ENCODE results near the gene INTS11. TPM values are rescaled to one million over a fixed set of nuclear protein-coding genes. Genes with fewer than 3 reads are reported as not detected.

Gene INTS11
- total RNA-seq, 1 donor from 2014 or later = 151 TPM

GRCh38 chr1:1268284-1268682 is 56.2 kb downstream of the INTS11 start:
- Mint-ChIP-seq H3K27ac (no peak overlapping the region), H3K36me3 (ENCODE audit: low read depth) (peaks cover 41% of the 10 kb centered on the region), H3K4me3 (no peak overlapping the region), H3K27me3 (no peaks in the 10 kb centered on the region), H3K4me1 (peaks cover 36% of the 10 kb centered on the region), H3K9me3 (no peaks in the 10 kb centered on the region)
- no peak for TF ChIP-seq CTCF (IDR thresholded peaks at IDR 0.05)
- DNase-seq (no peak), ATAC-seq (ENCODE audit: low read depth) (no peak)
- POLR2A ChIA-PET = interaction anchor here (0.5 to 0.6 kb wide), 2 partner anchors 28 to 98 kb away, joined by 5 to 7 read pairs; no protein-coding TSS in a partner anchor
- intact Hi-C loops (cut with micrococcal nuclease) = no loop called here
- CTCF ChIA-PET = no interaction called here

- Mint-ChIP-seq H3K36me3 (ENCODE audit: low read depth) (peaks cover 45% of the 10 kb centered on the region), H3K4me3 (no peak overlapping the region), H3K27ac (no peak overlapping the region)
Measured at GRCh38 chr1:1267488-1268283, 56.8 kb downstream of the INTS11 start.

GRCh38 chr1:1264868-1265272 is 59.6 kb downstream of the INTS11 start:
- peaks cover 16% of the 10 kb centered on the region for H3K4me1 Mint-ChIP-seq
- H3K27me3 Mint-ChIP-seq = no peaks in the 10 kb centered on the region
- H3K27ac Mint-ChIP-seq = no peak overlapping the region
- H3K36me3 Mint-ChIP-seq (ENCODE audit: low read depth) = peaks cover 57% of the 10 kb centered on the region
- ChIA-PET CTCF (interaction anchor here (1.5 kb wide), 1 partner anchor 27 kb away, joined by 4 read pairs; no protein-coding TSS in a partner anchor), POLR2A (no interaction called here)
- DNase-seq (no peak), ATAC-seq (ENCODE audit: low read depth) (no peak)
- H3K9me3 Mint-ChIP-seq = no peaks in the 10 kb centered on the region
- intact Hi-C loops (cut with micrococcal nuclease) = no loop called here
- H3K4me3 Mint-ChIP-seq = no peak overlapping the region
- no peak for TF ChIP-seq CTCF (IDR thresholded peaks at IDR 0.05)

More at GRCh38 chr1:1267488-1268283, 56.8 kb downstream of the INTS11 start:
- DNase-seq = no peak
- no peaks in the 10 kb centered on the region for H3K9me3 Mint-ChIP-seq
- no peaks in the 10 kb centered on the region for H3K27me3 Mint-ChIP-seq
- no peak for ATAC-seq (ENCODE audit: low read depth)
- CTCF ChIA-PET = no interaction called here
- POLR2A ChIA-PET = interaction anchor here (0.5 kb wide), 1 partner anchor 97 kb away, joined by 7 read pairs; no protein-coding TSS in a partner anchor
- intact Hi-C loops (cut with micrococcal nuclease) = no loop called here
- TF ChIP-seq CTCF (IDR thresholded peaks at IDR 0.05) = no peak
- peaks cover 30% of the 10 kb centered on the region for H3K4me1 Mint-ChIP-seq

GRCh38 chr1:1264026-1264425 is 60.4 kb downstream of the INTS11 start:
- no peaks in the 10 kb centered on the region for H3K27me3 Mint-ChIP-seq
- H3K36me3 Mint-ChIP-seq (ENCODE audit: low read depth) = peaks cover 61% of the 10 kb centered on the region
- peaks cover 16% of the 10 kb centered on the region for H3K4me1 Mint-ChIP-seq
- ChIA-PET CTCF (interaction anchor here (1.5 kb wide), 1 partner anchor 28 kb away, joined by 4 read pairs; no protein-coding TSS in a partner anchor), POLR2A (no interaction called here)
- ATAC-seq (ENCODE audit: low read depth) = no peak
- DNase-seq = no peak
- no peak for TF ChIP-seq CTCF (IDR thresholded peaks at IDR 0.05)
- H3K9me3 Mint-ChIP-seq = no peaks in the 10 kb centered on the region
- H3K4me3 Mint-ChIP-seq = no peak overlapping the region
- H3K27ac Mint-ChIP-seq = no peak overlapping the region
- intact Hi-C loops (cut with micrococcal nuclease) = no loop called here

GRCh38 chr1:1262758-1263157 is 61.7 kb downstream of the INTS11 start:
- H3K27ac Mint-ChIP-seq = no peak overlapping the region
- POLR2A ChIA-PET = interaction anchor here (1.2 kb wide), 1 partner anchor 11 kb away, joined by 3 read pairs; the partner anchor contains the start of gene UBE2J2
- CTCF ChIA-PET = no interaction called here
- no peak for ATAC-seq (ENCODE audit: low read depth)
- H3K36me3 Mint-ChIP-seq (ENCODE audit: low read depth) = peaks cover 63% of the 10 kb centered on the region
- H3K9me3 Mint-ChIP-seq = no peaks in the 10 kb centered on the region
- intact Hi-C loops (cut with micrococcal nuclease) = no loop called here
- DNase-seq = no peak
- no peak for TF ChIP-seq CTCF (IDR thresholded peaks at IDR 0.05)
- H3K4me3 Mint-ChIP-seq = no peak overlapping the region
- no peaks in the 10 kb centered on the region for H3K27me3 Mint-ChIP-seq
- H3K4me1 Mint-ChIP-seq = peaks cover 16% of the 10 kb centered on the region
